PC-9 (cell line): ENCODE data around the gene B3GNT7. TPM values are rescaled to one million over a fixed set of nuclear protein-coding genes. Genes with fewer than 3 reads are reported as not detected.

Source experiments
- BruUV-seq: library from RNA; stranded (reverse); fragments of 400-500 nt; replicated peaks from 2 replicates; lab custom pipeline; 2021; lab: Mats Ljungman, UMichigan
- CTCF ChIA-PET: fragments of 300-600 bp; sonication (Branson Sonifier 250); formaldehyde crosslinking; loops from one replicate; lab custom pipeline; 2022; ENCODE audit warnings: antibody characterized with exemption; lab: Charles Lee
- POLR2A ChIA-PET: fragments of 300-600 bp; sonication (Branson Sonifier 250); formaldehyde crosslinking; loops from one replicate; lab custom pipeline; 2022; ENCODE audit warnings: antibody characterized with exemption; ENCODE audit not compliant: unreplicated experiment; lab: Charles Lee
- DNase-seq, 2 experiments: peaks; one replicate each; pipeline versions ENCODE4 v3.0.0 to v3.0.0-alpha.2; 2015 to 2022; ENCODE audit warnings: mixed read lengths in 1 of 2
- H2AFZ ChIP-seq: fragments of 200-600 bp; sonication (generic); 2 replicates; pipeline ENCODE4 v1.8.1; 2017; ENCODE audit warnings: antibody characterized with exemption
- H3F3A ChIP-seq: fragments of 200-600 bp; sonication (generic); 2 replicates; pipeline ENCODE4 v1.8.1; 2017; ENCODE audit warnings: antibody characterized with exemption, mild to moderate bottlenecking, low read depth; ENCODE audit not compliant: insufficient read depth
- H3K27ac ChIP-seq: fragments of 200-600 bp; sonication (generic); 2 replicates; pipeline ENCODE4 v1.6.1; 2016; ENCODE audit warnings: mixed run types
- H3K27me3 ChIP-seq: fragments of 200-600 bp; sonication (generic); 2 replicates; pipeline ENCODE4 v1.6.1; 2016; ENCODE audit warnings: low read depth, mixed run types; ENCODE audit not compliant: insufficient read depth
- H3K36me3 ChIP-seq: fragments of 200-600 bp; sonication (generic); 2 replicates; pipeline ENCODE4 v1.6.1; 2016; ENCODE audit warnings: low read depth, mixed run types
- H3K4me1 ChIP-seq: fragments of 200-600 bp; sonication (generic); replicated peaks from 2 replicates; pipeline ENCODE4 v1.6.1; 2016; ENCODE audit warnings: mixed run types; ENCODE audit not compliant: insufficient read depth
- H3K4me2 ChIP-seq: fragments of 200-600 bp; sonication (generic); 2 replicates; pipeline ENCODE4 v1.6.1; 2017; ENCODE audit warnings: mixed run types
- H3K4me3 ChIP-seq: fragments of 200-600 bp; sonication (generic); 2 replicates; pipeline ENCODE4 v1.6.1; 2016; ENCODE audit warnings: mixed run types
- H3K79me2 ChIP-seq: fragments of 200-600 bp; sonication (generic); 2 replicates; pipeline ENCODE4 v1.6.1; 2017; ENCODE audit warnings: low read depth, mixed run types
- H3K9me2 ChIP-seq: fragments of 200-600 bp; sonication (generic); 2 replicates; pipeline ENCODE4 v1.8.1; 2017; ENCODE audit warnings: mild to moderate bottlenecking; ENCODE audit not compliant: insufficient read depth
- H3K9me3 ChIP-seq: fragments of 200-600 bp; sonication (generic); 2 replicates; pipeline ENCODE4 v1.8.1; 2016; ENCODE audit warnings: low read depth; ENCODE audit not compliant: insufficient read depth
- H4K20me1 ChIP-seq: fragments of 200-600 bp; sonication (generic); 2 replicates; pipeline ENCODE4 v1.8.1; 2017; ENCODE audit not compliant: insufficient read depth
- EZH2 ChIP-seq: fragments of 200-600 bp; sonication (generic); IDR thresholded peaks from 2 replicates; pipeline ENCODE4 v1.8.0; 2017; ENCODE audit warnings: antibody characterized with exemption, low read depth
- intact Hi-C: fragments of 100-400 bp; cut with micrococcal nuclease; formaldehyde crosslinking; loops from one replicate; pipeline ENCODE4 v1.10.0; 2022; ENCODE audit not compliant: unreplicated experiment
- total RNA-seq: library from RNA; stranded (reverse); gene quantifications from 2 replicates; pipeline ENCODE4 v1.2.3, GENCODE V29; 2021
- TF ChIP-seq, protein P1 (sequence below): fragments of 200-600 bp; sonication (generic); conservative IDR thresholded peaks from 2 replicates; pipeline ENCODE4 v1.6.1; 2017; ENCODE audit warnings: mixed run types, antibody characterized with exemption, mild to moderate bottlenecking, moderate library complexity

B3GNT7 gene
- total RNA-seq, 1 experiment from 2014 or later: 14.0 TPM

DNA sequence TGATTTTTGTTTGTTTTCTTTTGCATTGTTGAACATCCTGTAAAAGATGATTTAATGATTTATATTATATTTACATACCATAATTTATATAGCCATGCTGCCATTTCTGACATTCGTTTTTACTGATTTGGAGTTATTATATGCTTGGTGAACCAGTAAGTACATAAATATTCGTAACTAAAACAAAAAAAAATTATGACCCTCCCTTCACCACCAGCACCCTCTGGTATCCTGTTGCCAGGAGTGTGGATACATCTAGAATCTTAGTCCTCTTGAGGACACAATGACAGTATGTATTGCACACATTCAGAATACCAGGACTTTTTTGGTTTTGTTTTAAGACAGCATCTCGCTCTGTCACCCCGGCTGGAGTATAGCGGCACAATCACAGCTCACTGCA, 43.9 kb upstream of the B3GNT7 start:
- no peaks in the 10 kb centered on the region for H3K9me2 ChIP-seq
- H4K20me1 ChIP-seq: no peaks in the 10 kb centered on the region
- no peak for DNase-seq
- ChIA-PET CTCF (no interaction called here), POLR2A (no interaction called here)
- H3K27me3 ChIP-seq: no peaks in the 10 kb centered on the region
- TF ChIP-seq EZH2: no peak
- TF ChIP-seq, protein P1, sequence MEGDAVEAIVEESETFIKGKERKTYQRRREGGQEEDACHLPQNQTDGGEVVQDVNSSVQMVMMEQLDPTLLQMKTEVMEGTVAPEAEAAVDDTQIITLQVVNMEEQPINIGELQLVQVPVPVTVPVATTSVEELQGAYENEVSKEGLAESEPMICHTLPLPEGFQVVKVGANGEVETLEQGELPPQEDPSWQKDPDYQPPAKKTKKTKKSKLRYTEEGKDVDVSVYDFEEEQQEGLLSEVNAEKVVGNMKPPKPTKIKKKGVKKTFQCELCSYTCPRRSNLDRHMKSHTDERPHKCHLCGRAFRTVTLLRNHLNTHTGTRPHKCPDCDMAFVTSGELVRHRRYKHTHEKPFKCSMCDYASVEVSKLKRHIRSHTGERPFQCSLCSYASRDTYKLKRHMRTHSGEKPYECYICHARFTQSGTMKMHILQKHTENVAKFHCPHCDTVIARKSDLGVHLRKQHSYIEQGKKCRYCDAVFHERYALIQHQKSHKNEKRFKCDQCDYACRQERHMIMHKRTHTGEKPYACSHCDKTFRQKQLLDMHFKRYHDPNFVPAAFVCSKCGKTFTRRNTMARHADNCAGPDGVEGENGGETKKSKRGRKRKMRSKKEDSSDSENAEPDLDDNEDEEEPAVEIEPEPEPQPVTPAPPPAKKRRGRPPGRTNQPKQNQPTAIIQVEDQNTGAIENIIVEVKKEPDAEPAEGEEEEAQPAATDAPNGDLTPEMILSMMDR: no peak
- H3K79me2 ChIP-seq: no peaks in the 10 kb centered on the region
- H3K36me3 ChIP-seq: no peaks in the 10 kb centered on the region
- H3K27ac ChIP-seq: no peak overlapping the region
- BruUV-seq: no TSS peak
- no peaks in the 10 kb centered on the region for H3K9me3 ChIP-seq
- H3K4me2 ChIP-seq: no peak overlapping the region
- intact Hi-C loops: no loop called here
- peaks cover 35% of the 10 kb centered on the region for H3K4me1 ChIP-seq
- H3F3A ChIP-seq: peaks cover 27% of the 10 kb centered on the region
- H3K4me3 ChIP-seq: no peak overlapping the region
- H2AFZ ChIP-seq: no peak overlapping the region

DNA sequence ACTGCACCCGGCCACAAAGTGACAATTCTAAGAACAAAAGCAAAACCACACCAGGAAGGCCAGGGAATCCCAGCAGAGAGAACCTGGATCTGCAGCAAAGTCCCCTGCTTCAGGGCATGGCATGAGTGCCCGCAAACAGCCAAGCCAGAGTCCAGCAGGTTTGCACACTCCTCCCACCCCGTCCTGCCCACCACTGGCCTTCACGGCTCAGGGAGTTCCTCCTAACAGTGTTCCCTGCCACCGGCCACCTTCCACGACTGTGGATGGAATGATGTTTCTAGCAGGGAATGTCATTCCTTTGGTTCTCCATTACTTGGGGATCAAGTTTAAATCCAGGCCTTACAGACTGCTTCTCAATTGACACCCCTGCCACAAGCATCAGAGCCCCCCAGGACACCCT, 42.0 kb upstream of the B3GNT7 start:
- H3K9me2 ChIP-seq: no peaks in the 10 kb centered on the region

DNA sequence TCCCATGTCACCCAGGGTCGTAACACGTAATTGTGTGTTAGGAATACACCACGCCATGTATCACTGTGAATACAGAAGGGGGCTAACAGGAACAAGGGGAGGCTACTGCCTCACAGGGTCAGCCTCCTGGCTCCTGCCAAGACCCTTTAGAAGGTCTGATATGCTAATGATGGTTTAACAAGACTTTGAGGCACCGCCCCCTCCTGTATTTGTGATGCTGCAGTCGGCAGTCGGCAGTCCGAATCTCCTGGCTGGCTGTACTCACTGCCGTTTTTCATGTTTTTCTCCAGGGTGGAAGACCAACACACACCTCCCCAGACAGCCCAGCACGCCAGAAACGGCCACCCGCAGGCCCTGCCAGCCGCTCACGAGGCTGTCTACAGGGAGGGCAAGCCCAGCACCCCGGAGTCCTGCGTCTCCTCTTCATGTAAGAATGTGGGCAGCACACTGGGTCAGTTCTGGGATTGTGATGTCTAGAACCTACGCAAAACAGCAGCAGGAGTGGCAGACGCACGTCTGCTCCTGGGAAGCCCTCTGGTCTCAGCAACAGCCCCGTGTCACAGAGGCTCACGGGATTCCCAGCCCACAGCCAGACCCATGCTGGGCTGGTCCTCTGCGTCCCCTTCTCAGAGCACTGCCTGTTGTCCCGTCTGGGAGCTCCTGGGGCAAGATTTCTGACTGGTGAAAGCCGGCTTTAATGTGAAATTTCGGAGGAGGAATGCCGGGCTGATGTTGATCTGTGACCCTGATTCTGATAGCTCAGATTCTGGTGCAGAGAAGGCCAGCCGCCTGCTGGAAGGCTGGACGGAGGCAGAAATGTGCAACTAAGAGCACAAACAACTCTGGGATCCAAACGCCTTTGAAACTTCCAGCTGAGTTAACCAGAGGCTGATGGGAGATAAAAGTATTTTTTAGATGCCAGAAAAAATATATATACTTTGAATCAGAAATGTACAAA, 39.7 kb upstream of the B3GNT7 start:
- no peak for DNase-seq
- BruUV-seq: no TSS peak
- POLR2A ChIA-PET: no interaction called here

More for the DNA sequence above, 42.0 kb upstream of the B3GNT7 start:
- Histone ChIP-seq H3K9me3 (no peaks in the 10 kb centered on the region), H3K79me2 (no peaks in the 10 kb centered on the region), H4K20me1 (no peaks in the 10 kb centered on the region), H3K27me3 (no peaks in the 10 kb centered on the region), H3K27ac (no peak overlapping the region), H3K4me3 (no peak overlapping the region), H3F3A (peaks cover 11% of the 10 kb centered on the region; the same call in 1 of the 2 replicates), H2AFZ (no peak overlapping the region), H3K36me3 (no peaks in the 10 kb centered on the region), H3K4me1 (peaks cover 17% of the 10 kb centered on the region), H3K4me2 (no peak overlapping the region)
- DNase-seq: no peak
- intact Hi-C loops: no loop called here
- ChIA-PET CTCF (no interaction called here), POLR2A (interaction anchor here (0.6 kb wide), 1 partner anchor 317 kb away, joined by 19 read pairs; no protein-coding TSS in a partner anchor)
- TF ChIP-seq, protein P1: no peak
- TF ChIP-seq EZH2: no peak
- BruUV-seq: no TSS peak

More for the DNA sequence above, 39.7 kb upstream of the B3GNT7 start:
- no peaks in the 10 kb centered on the region for H3K4me1 ChIP-seq
- CTCF ChIA-PET: no interaction called here
- H3K4me3 ChIP-seq: no peak overlapping the region
- TF ChIP-seq, protein P1: no peak
- no peak for TF ChIP-seq EZH2
- no peak overlapping the region for H3K27ac ChIP-seq
- H2AFZ ChIP-seq: no peak overlapping the region
- intact Hi-C loops: no loop called here
- H3K27me3 ChIP-seq: no peaks in the 10 kb centered on the region
- H3K9me2 ChIP-seq: no peaks in the 10 kb centered on the region
- H4K20me1 ChIP-seq: no peaks in the 10 kb centered on the region
- H3K4me2 ChIP-seq: no peak overlapping the region
- H3K36me3 ChIP-seq: no peaks in the 10 kb centered on the region
- no peaks in the 10 kb centered on the region for H3K9me3 ChIP-seq
- no peaks in the 10 kb centered on the region for H3K79me2 ChIP-seq
- H3F3A ChIP-seq: no peaks in the 10 kb centered on the region
